SHP77 (cell line): ENCODE data around the gene TBC1D22A.

Source experiments
- DNase-seq, 2 experiments: peaks; one replicate each; lab custom pipeline; 2025; lab: John Stamatoyannopoulos, UW

The TBC1D22A gene

GRCh38 chr22:46737105-46737975 is 25.1 kb upstream of the TBC1D22A start:
- peak in 1 of 2 experiments; percentile 50 for DNase-seq

- DNase-seq = peak; percentile 67 to 72
These were observed 24.3 kb upstream of the TBC1D22A start, which contains the start of gene CERK for GRCh38 chr22:46737976-46738646. Gene CERK, minus strand, starts transcription at chr22:46738252. Its CDS starts 104 bp downstream, at chr22:46738148.

GRCh38 chr22:46738647-46739093 is 23.8 kb upstream of the TBC1D22A start:
- no peak for DNase-seq

GRCh38 chr22:46739094-46739870 is 23.2 kb upstream of the TBC1D22A start:
- peak; percentile 79 to 93 for DNase-seq

GRCh38 chr22:46740910-46741780 is 21.3 kb upstream of the TBC1D22A start:
- no peak for DNase-seq

- DNase-seq = no peak
These were observed 20.4 kb upstream of the TBC1D22A start for GRCh38 chr22:46741974-46742519.

- DNase-seq = peak in 1 of 2 experiments; percentile 25
These were observed 19.8 kb upstream of the TBC1D22A start for GRCh38 chr22:46742576-46743221.

GRCh38 chr22:46744581-46744980 is 17.9 kb upstream of the TBC1D22A start:
- no peak for DNase-seq

- DNase-seq = no peak
These were observed 16.3 kb upstream of the TBC1D22A start for GRCh38 chr22:46746192-46746591.

GRCh38 chr22:46746620-46747019 is 15.8 kb upstream of the TBC1D22A start:
- no peak for DNase-seq

GRCh38 chr22:46747646-46748045 is 14.8 kb upstream of the TBC1D22A start:
- peak; percentile 26 to 67 for DNase-seq

GRCh38 chr22:46748206-46748907 is 14.1 kb upstream of the TBC1D22A start:
- no peak for DNase-seq

GRCh38 chr22:46748908-46749675 is 13.4 kb upstream of the TBC1D22A start:
- no peak for DNase-seq

GRCh38 chr22:46749682-46750529 is 12.5 kb upstream of the TBC1D22A start:
- no peak for DNase-seq

GRCh38 chr22:46750530-46750800 is 12.0 kb upstream of the TBC1D22A start:
- DNase-seq = no peak

GRCh38 chr22:46750863-46751443 is 11.5 kb upstream of the TBC1D22A start:
- peak in 1 of 2 experiments; percentile 42 for DNase-seq

GRCh38 chr22:46752286-46752987 is 10.0 kb upstream of the TBC1D22A start:
- no peak for DNase-seq
